ENCODE data around the gene PALD1.
"Not testable (repeated sequence)": the region's sequence is repeated elsewhere in the genome, so short reads cannot be mapped to it uniquely, and the experiment has no call there.

GRCh38 chr10:70581176-70581575, 102.6 kb downstream of the PALD1 start:
- not testable (repeated sequence) for TF ChIP-seq POLR2A, CTCF (IDR thresholded peaks at IDR 0.05)

Measured in lower leg skin (tissue), 3 donors.